HUES48 (cell line): ENCODE measurements around the gene TMEM181.

Experiments used
- H3K27ac ChIP-seq: one replicate; pipeline ENCODE4 v1.7.0; 2013; ENCODE audit warnings: low read depth, low read length, inconsistent platforms
- H3K27me3 ChIP-seq: 2 replicates; pipeline ENCODE4 v1.6.1; 2013; ENCODE audit warnings: mild to moderate bottlenecking, low read length; ENCODE audit not compliant: control insufficient read depth, insufficient read depth
- H3K36me3 ChIP-seq: 2 replicates; pipeline ENCODE4 v1.6.1; 2013; ENCODE audit warnings: low read length; ENCODE audit not compliant: control insufficient read depth, insufficient read depth
- H3K4me1 ChIP-seq: 2 replicates; pipeline ENCODE4 v1.6.1; 2013; ENCODE audit warnings: mild to moderate bottlenecking, low read length; ENCODE audit not compliant: control insufficient read depth, insufficient read depth
- H3K4me3 ChIP-seq: 2 replicates; pipeline ENCODE4 v1.5.1; 2013; ENCODE audit warnings: mild to moderate bottlenecking, low read depth, low read length
- H3K9ac ChIP-seq: 2 replicates; pipeline ENCODE4 v1.6.1; 2013; ENCODE audit warnings: mild to moderate bottlenecking, low read depth, low read length, moderate library complexity
- H3K9me3 ChIP-seq: 2 replicates; pipeline ENCODE4 v1.6.1; 2013; ENCODE audit warnings: low read length; ENCODE audit not compliant: control insufficient read depth, insufficient read depth

Gene TMEM181

GRCh38 chr6:158684745-158685324 is 124.9 kb downstream of the TMEM181 start:
- no peak overlapping the region for H3K4me3 ChIP-seq
- no peak overlapping the region for H3K27ac ChIP-seq
- H3K36me3 ChIP-seq = no peaks in the 10 kb centered on the region
- no peaks in the 10 kb centered on the region for H3K9me3 ChIP-seq
- H3K27me3 ChIP-seq = no peaks in the 10 kb centered on the region
- H3K4me1 ChIP-seq = no peaks in the 10 kb centered on the region
- H3K9ac ChIP-seq = no peak overlapping the region
